B cell (primary cell): ENCODE results near the gene RAD51B. TPM values are rescaled to one million over a fixed set of nuclear protein-coding genes. Genes with fewer than 3 reads are reported as not detected.

Experiments
- ATAC-seq: fragments of 200-7000 bp; cut with Tn5 transposase; one replicate; pipeline ENCODE4 v1.10.0; 2021; ENCODE audit warnings: low read depth, mild to moderate bottlenecking, moderate number of reproducible peaks, moderate library complexity
- CTCF ChIA-PET: fragments of 350-600 bp; sonication (Branson Sonifier 250); formaldehyde crosslinking; loops from one replicate; lab custom pipeline; 2021; ENCODE audit warnings: antibody characterized with exemption, inconsistent platforms; lab: Charles Lee
- POLR2A ChIA-PET: fragments of 350-600 bp; sonication (Branson Sonifier 250); formaldehyde crosslinking; loops from one replicate; lab custom pipeline; 2021; ENCODE audit warnings: antibody characterized with exemption; lab: Charles Lee
- DNase-seq: peaks from one replicate; pipeline ENCODE4 v3.0.0; 2013
- H2AFZ ChIP-seq: 2 replicates; pipeline ENCODE4 v1.6.1; 2012; ENCODE audit warnings: mild to moderate bottlenecking, low read depth, low read length; ENCODE audit not compliant: insufficient read depth, poor library complexity, severe bottlenecking
- H3K27ac ChIP-seq, 2 donors: 1 replicate in 1 of 2; 2 replicates in 1 of 2; pipeline ENCODE4 v1.5.1; 2012 to 2013; ENCODE audit warnings: low read length in 2 of 2, mild to moderate bottlenecking in 2 of 2, moderate library complexity in 1 of 2
- H3K27me3 ChIP-seq, 4 experiments: fragments of 200-600 bp in 1 of 4; sonication (generic) in 1 of 4; replicated peaks in 1 of 4; 1 replicate in 2 of 4; 2 replicates in 2 of 4; pipeline versions ENCODE4 v1.6.1 to v1.7.0; 2013 to 2016; ENCODE audit warnings: low read length in 3 of 4, mild to moderate bottlenecking in 2 of 4, mixed read lengths in 1 of 4, moderate library complexity in 1 of 4; ENCODE audit not compliant: insufficient read depth in 4 of 4, control insufficient read depth in 3 of 4; ENCODE audit errors: control extremely low read depth in 1 of 4
- H3K36me3 ChIP-seq, 2 experiments: replicated peaks in 1 of 2; 1 replicate in 1 of 2; 2 replicates in 1 of 2; pipeline versions ENCODE4 v1.6.1 to v1.7.1; 2013; ENCODE audit warnings: low read length in 1 of 2; ENCODE audit not compliant: insufficient read depth in 2 of 2, control insufficient read depth in 1 of 2; ENCODE audit errors: control extremely low read depth in 1 of 2, extremely low read depth in 1 of 2
- H3K4me1 ChIP-seq, 2 donors: fragments of 200-600 bp in 1 of 2; sonication (generic) in 1 of 2; 1 replicate in 1 of 2; 2 replicates in 1 of 2; pipeline versions ENCODE4 v1.5.1 to v1.6.1; 2013 to 2017; ENCODE audit warnings: low read length in 2 of 2; ENCODE audit not compliant: control insufficient read depth in 2 of 2, insufficient read depth in 2 of 2
- H3K4me2 ChIP-seq: replicated peaks from 2 replicates; pipeline ENCODE3; 2012; ENCODE audit warnings: mild to moderate bottlenecking, low read depth, low read length; ENCODE audit not compliant: poor library complexity, severe bottlenecking
- H3K4me3 ChIP-seq, 5 experiments: fragments of 200-600 bp in 1 of 5; sonication (generic) in 1 of 5; 1 replicate in 3 of 5; 2 replicates in 2 of 5; pipeline versions ENCODE4 v1.5.1 to v1.7.0; 2011 to 2016; ENCODE audit warnings: low read length in 4 of 5, mild to moderate bottlenecking in 4 of 5, low read depth in 2 of 5, control low read depth in 1 of 5, moderate library complexity in 1 of 5; ENCODE audit not compliant: insufficient read depth in 1 of 5; ENCODE audit errors: control extremely low read depth in 1 of 5, extremely low read depth in 1 of 5
- H3K79me2 ChIP-seq: fragments of 200-600 bp; sonication (generic); one replicate; pipeline ENCODE4 v1.6.0; 2016; ENCODE audit warnings: low read length; ENCODE audit not compliant: control insufficient read depth, insufficient read depth
- H3K9ac ChIP-seq: fragments of 200-600 bp; sonication (generic); 2 replicates; pipeline ENCODE4 v1.6.1; 2017; ENCODE audit warnings: mild to moderate bottlenecking, low read length, moderate library complexity
- H3K9me3 ChIP-seq, 3 donors: one replicate each; pipeline versions ENCODE4 v1.6.1 to v1.7.1; 2013; ENCODE audit warnings: low read length in 2 of 3; ENCODE audit not compliant: control insufficient read depth in 2 of 3, insufficient read depth in 1 of 3; ENCODE audit errors: control extremely low read depth in 1 of 3
- H4K20me1 ChIP-seq: 2 replicates; pipeline ENCODE4 v1.6.0; 2012; ENCODE audit warnings: mild to moderate bottlenecking, low read length; ENCODE audit not compliant: insufficient read depth, control insufficient read depth, poor library complexity, severe bottlenecking
- H3K27ac Mint-ChIP-seq: one replicate; pipeline ENCODE4 v1.8.0; 2021; ENCODE audit warnings: mixed read lengths
- H3K27me3 Mint-ChIP-seq: one replicate; pipeline ENCODE4 v1.8.0; 2021; ENCODE audit warnings: mixed read lengths
- H3K4me1 Mint-ChIP-seq: one replicate; pipeline ENCODE4 v1.8.0; 2021; ENCODE audit warnings: mixed read lengths
- H3K4me3 Mint-ChIP-seq: one replicate; pipeline ENCODE4 v1.8.0; 2021; ENCODE audit warnings: mixed read lengths
- H3K9me3 Mint-ChIP-seq: one replicate; pipeline ENCODE4 v1.8.0; 2022; ENCODE audit warnings: mixed read lengths; ENCODE audit not compliant: insufficient read depth
- CTCF ChIP-seq: fragments of 200-600 bp; IDR thresholded peaks from one replicate; pipeline ENCODE4 v1.8.0; 2022; ENCODE audit warnings: antibody characterized with exemption, mild to moderate bottlenecking
- WGBS: methylation state at CpG from one replicate; pipeline ENCODE4 v1.1.5; 2013; ENCODE audit warnings: missing lambda C conversion rate; ENCODE audit not compliant: insufficient coverage; 5-methylcytosine and 5-hydroxymethylcytosine counted together
- intact Hi-C: fragments of 100-400 bp; cut with micrococcal nuclease; formaldehyde crosslinking; loops from one replicate; pipeline ENCODE4 v1.10.0; 2022
- polyA plus RNA-seq: library from polyadenylated mRNA; depleted of rRNA; stranded (reverse); fragments of >200 nt; gene quantifications from 2 replicates; pipeline ENCODE4 v1.2.3, GENCODE V29; 2012
- total RNA-seq, 2 donors: library from RNA; stranded (reverse); fragments of 120-200 nt in 1 of 2; gene quantifications; 1 replicate in 1 of 2; 2 replicates in 1 of 2; pipeline versions ENCODE4 v1.2.3 to v1.2.4, GENCODE V29; 2013 to 2022

Gene RAD51B
- total and polyA plus RNA-seq, 2 donors (not counting 1 experiment from before 2014, with no cell fraction given), result 6.5 to 60.6 TPM

DNA sequence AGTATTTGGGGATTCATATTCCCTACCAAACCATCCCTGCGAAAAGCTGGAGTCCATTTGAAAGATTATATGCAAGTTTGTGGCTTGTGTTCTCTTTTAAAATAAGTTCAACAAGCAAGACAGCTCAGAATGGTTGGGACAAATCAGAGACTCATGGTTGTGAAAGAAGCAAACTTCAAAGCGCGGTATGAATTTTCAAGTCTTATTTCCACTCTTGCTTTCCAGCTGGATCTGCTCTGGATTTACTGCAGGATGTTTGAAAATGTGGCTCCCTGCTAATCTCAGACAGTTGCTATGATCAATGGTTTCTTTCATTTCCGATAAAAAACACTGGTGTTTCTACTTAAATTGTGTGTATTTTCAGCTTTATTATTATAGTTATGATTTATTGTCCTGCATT lies 477.5 kb downstream of the RAD51B start:
- intact Hi-C loops, result no loop called here

More for the DNA sequence above, 477.5 kb downstream of the RAD51B start:
- H3K4me3 ChIP-seq, result no peak overlapping the region
- H3K9ac ChIP-seq, result no peak overlapping the region
- WGBS, result 100% methylated on average over 2 of the region's 4 CpGs
- Mint-ChIP-seq H3K4me1 (peaks cover 69% of the 10 kb centered on the region), H3K9me3 (peaks cover 1% of the 10 kb centered on the region), H3K27ac (peak overlapping the region; percentile 23), H3K27me3 (no peaks in the 10 kb centered on the region), H3K4me3 (no peak overlapping the region)
- ChIA-PET CTCF (interaction anchor here (0.6 to 2.8 kb wide), 5 partner anchors 9 to 105 kb away, joined by 3 to 10 read pairs (median 4); no protein-coding TSS in a partner anchor), POLR2A (interaction anchor here (0.6 to 1.8 kb wide), 2 partner anchors 12 to 496 kb away, joined by 5 to 6 read pairs; no protein-coding TSS in a partner anchor)
- H2AFZ ChIP-seq, result no peak overlapping the region
- H3K9me3 ChIP-seq, result peaks cover 0 to 2% (median under 1%) of the 10 kb centered on the region in 3 donors
- no peaks in the 10 kb centered on the region for H3K79me2 ChIP-seq
- TF ChIP-seq CTCF, result no peak
- H4K20me1 ChIP-seq, result no peaks in the 10 kb centered on the region
- H3K36me3 ChIP-seq, result no peaks in the 10 kb centered on the region
- DNase-seq (no peak), ATAC-seq (no peak)
- no peak overlapping the region for H3K27ac ChIP-seq
- H3K4me1 ChIP-seq, result peaks cover 47 to 50% of the 10 kb centered on the region in 2 donors
- H3K4me2 ChIP-seq, result no peak overlapping the region
- no peaks in the 10 kb centered on the region for H3K27me3 ChIP-seq
